Ishikawa (cell line): ENCODE data around the gene SEC31A.

ENCODE experiments used
- CREB1 ChIP-seq: IDR thresholded peaks from 2 replicates; pipeline ENCODE4 v1.6.1; 2012; ENCODE audit warnings: low read depth
- EGR1 ChIP-seq: IDR thresholded peaks from 2 replicates; pipeline ENCODE4 v1.6.1; 2012
- EP300 ChIP-seq: IDR thresholded peaks from 2 replicates; pipeline ENCODE4 v1.6.1; 2012; ENCODE audit warnings: borderline replicate concordance
- FOXM1 ChIP-seq: IDR thresholded peaks from 2 replicates; pipeline ENCODE4 v1.6.1; 2012; ENCODE audit warnings: low read depth, borderline replicate concordance
- NFIC ChIP-seq: IDR thresholded peaks from 2 replicates; pipeline ENCODE4 v1.6.1; 2012
- RAD21 ChIP-seq: IDR thresholded peaks from 2 replicates; pipeline ENCODE4 v1.6.1; 2012; ENCODE audit warnings: low read depth
- TAF1 ChIP-seq: IDR thresholded peaks from 2 replicates; pipeline ENCODE4 v1.6.1; 2012; ENCODE audit warnings: low read depth, mild to moderate bottlenecking
- TCF12 ChIP-seq: IDR thresholded peaks from 2 replicates; pipeline ENCODE4 v1.6.1; 2012; ENCODE audit warnings: low read depth
- TEAD4 ChIP-seq: IDR thresholded peaks from 2 replicates; pipeline ENCODE4 v1.6.1; 2012
- YY1 ChIP-seq: IDR thresholded peaks from 2 replicates; pipeline ENCODE4 v1.6.1; 2012; ENCODE audit warnings: low read depth
- ZBTB7A ChIP-seq: IDR thresholded peaks from 2 replicates; pipeline ENCODE4 v1.6.1; 2012; ENCODE audit warnings: low read depth
- TF ChIP-seq, protein P1 (sequence below): IDR thresholded peaks from 2 replicates; pipeline ENCODE4 v1.6.1; 2012
- TF ChIP-seq, protein P2 (sequence below): IDR thresholded peaks from 2 replicates; pipeline ENCODE4 v1.6.1; 2012
- TF ChIP-seq, protein P3 (sequence below): IDR thresholded peaks from 2 replicates; pipeline ENCODE4 v1.6.1; 2012; ENCODE audit warnings: low read depth, mild to moderate bottlenecking

DNA sequence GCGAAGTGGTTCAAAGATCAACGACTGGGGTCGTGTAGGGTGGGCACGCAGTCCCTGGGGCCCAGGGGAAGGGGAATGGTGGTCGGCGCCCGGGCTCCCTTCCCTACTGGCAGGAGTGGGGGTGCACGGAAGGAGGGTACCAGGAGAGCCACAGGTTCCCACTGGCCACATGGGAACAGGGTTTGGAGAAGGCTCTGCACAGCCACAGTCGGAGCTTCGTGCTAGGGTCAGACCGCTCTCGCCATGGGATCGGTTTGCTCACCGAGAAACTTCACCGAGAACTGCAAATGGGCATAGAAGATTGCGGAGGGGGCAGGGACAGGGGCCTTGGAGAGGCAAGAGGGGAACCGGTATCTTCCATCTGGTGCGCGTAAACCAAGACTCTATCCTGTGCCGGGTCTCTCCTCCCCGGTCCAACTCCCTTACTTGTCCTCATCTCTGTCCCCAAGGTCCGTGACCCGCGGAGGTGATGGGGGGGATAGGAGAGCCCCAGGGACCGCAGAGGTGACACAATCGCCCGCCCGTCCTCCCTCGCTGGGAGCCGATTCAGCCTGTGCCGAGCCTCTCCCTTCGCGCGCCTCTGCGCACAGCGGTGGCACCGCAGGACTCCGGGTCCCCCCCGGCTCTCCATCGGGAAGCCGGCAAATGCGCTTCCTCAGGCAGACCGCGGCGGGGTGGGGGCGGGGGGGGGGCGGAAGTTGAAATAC is 93.4 kb downstream of the SEC31A start:
- TF ChIP-seq YY1 (no peak), RAD21 (no peak), TEAD4 (no peak), EP300 (no peak), NFIC (0 out of 2 replicates have a peak, but pooled peaks have one; percentile 31), EGR1 (no peak), FOXM1 (no peak), TAF1 (peak; percentile 22; the same call in 1 of the 2 replicates), ZBTB7A (no peak), TCF12 (no peak), CREB1 (no peak)
- TF ChIP-seq, protein P1, sequence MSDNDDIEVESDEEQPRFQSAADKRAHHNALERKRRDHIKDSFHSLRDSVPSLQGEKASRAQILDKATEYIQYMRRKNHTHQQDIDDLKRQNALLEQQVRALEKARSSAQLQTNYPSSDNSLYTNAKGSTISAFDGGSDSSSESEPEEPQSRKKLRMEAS, result no peak; the same call in 1 of the 2 replicates
- TF ChIP-seq, protein P2, sequence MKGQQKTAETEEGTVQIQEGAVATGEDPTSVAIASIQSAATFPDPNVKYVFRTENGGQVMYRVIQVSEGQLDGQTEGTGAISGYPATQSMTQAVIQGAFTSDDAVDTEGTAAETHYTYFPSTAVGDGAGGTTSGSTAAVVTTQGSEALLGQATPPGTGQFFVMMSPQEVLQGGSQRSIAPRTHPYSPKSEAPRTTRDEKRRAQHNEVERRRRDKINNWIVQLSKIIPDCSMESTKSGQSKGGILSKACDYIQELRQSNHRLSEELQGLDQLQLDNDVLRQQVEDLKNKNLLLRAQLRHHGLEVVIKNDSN, result no peak
- TF ChIP-seq, protein P3, sequence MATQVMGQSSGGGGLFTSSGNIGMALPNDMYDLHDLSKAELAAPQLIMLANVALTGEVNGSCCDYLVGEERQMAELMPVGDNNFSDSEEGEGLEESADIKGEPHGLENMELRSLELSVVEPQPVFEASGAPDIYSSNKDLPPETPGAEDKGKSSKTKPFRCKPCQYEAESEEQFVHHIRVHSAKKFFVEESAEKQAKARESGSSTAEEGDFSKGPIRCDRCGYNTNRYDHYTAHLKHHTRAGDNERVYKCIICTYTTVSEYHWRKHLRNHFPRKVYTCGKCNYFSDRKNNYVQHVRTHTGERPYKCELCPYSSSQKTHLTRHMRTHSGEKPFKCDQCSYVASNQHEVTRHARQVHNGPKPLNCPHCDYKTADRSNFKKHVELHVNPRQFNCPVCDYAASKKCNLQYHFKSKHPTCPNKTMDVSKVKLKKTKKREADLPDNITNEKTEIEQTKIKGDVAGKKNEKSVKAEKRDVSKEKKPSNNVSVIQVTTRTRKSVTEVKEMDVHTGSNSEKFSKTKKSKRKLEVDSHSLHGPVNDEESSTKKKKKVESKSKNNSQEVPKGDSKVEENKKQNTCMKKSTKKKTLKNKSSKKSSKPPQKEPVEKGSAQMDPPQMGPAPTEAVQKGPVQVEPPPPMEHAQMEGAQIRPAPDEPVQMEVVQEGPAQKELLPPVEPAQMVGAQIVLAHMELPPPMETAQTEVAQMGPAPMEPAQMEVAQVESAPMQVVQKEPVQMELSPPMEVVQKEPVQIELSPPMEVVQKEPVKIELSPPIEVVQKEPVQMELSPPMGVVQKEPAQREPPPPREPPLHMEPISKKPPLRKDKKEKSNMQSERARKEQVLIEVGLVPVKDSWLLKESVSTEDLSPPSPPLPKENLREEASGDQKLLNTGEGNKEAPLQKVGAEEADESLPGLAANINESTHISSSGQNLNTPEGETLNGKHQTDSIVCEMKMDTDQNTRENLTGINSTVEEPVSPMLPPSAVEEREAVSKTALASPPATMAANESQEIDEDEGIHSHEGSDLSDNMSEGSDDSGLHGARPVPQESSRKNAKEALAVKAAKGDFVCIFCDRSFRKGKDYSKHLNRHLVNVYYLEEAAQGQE, result no peak
